GM12865 (cell line): Measurements from ENCODE around the gene TEAD2.

Experiments used
- DNase-seq: peaks from one replicate; pipeline ENCODE4 v3.0.0; 2010; ENCODE audit warnings: low read depth
- H3K4me3 ChIP-seq: 2 replicates; pipeline ENCODE4 v1.5.1; 2011; ENCODE audit warnings: mild to moderate bottlenecking, low read depth, low read length, control low read depth
- CTCF ChIP-seq: IDR thresholded peaks from 2 replicates; pipeline ENCODE4 v1.5.1; 2011; ENCODE audit warnings: low read length, control low read depth, low read depth, inconsistent platforms; ENCODE audit not compliant: insufficient read depth; ENCODE audit errors: missing control alignments

Gene TEAD2

DNA sequence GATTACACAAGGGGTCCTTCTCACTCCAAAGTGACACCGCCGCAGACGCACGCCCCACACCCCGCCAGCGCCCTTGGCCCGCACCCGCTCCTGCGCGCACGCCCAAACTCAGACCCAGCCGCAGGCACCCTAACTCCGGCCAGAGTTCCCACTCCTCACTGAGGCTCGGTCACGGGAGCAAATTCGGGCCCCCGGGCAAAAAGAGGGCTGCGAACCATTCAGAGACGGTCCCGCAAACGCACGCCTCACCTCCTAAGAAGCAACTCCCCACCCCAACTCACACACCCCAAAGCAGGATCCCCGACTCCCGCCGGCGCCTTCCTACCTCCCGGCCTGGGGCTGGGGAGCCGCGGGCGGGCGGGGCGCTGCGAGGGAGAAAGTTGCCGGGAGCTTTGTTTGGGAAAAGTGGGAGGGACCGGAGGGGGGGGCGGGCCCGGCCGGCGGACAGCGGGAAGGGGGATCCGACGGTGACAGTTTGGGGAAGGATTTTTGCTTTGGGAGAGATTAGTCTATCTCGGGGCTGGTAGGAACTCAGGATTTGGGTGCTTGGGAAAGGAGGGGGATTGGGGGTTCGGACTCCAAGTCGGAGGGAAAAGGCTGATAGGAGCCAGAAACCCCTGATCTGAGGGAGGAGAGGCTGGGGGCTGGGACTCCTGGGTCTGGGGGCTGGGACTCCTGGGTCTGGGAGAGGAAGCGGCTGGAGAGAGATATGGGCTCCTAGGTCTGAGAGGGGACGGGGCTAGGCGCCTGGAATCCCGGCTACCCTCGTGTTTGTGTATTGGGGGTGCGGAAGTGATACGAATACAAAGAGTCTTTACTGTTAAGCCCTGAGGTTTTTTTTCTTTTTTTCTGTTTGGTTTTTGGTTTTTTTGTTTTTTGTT lies at the start of gene TEAD2:
TSS of gene TEAD2 (minus strand) at position 369 of the 881 bp plus-strand sequence. CDS start 2,341 bp downstream, outside the sequence.
- H3K4me3 ChIP-seq, result no peak within 1 kb of the TSS
- TF ChIP-seq CTCF, result no peak
- no peak for DNase-seq

DNA sequence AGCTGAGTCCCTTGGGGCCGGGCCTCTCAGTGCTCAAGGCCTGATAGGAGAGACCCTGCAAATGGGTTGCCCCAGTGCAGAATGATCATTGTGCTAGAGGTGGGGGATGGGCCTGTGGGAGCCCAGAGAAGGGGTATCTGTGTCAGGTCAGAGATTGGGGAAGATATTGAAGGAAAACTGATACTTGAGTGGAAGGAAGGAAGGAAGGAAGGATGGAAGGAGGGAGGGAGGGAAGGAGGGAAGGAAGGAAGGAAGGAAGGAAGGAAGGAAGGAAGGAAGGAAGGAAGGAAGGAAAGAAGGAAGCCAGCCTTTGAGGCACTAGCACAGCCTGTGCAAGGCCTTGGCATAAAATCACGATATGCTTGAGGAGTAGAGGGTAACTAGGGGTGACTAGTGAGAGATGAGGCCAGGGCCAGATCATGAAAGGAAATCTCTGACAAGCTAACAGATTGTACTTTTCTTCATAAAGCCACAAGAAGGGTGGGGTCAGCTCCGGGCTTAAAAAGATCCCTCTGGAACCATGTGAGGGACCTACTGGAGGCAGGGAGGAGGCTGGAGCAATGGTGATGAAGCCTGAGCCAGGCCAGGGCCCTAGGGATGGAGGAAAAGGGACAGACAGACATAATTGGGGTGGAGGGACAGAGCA lies 49.6 kb upstream of the TEAD2 start:
- H3K4me3 ChIP-seq, result no peak overlapping the region
- no peak for TF ChIP-seq CTCF
- no peak for DNase-seq

GRCh38 chr19:49409441-49410029 lies 47.3 kb upstream of the TEAD2 start:
- TF ChIP-seq CTCF, result no peak
- DNase-seq, result peak; percentile 68
- H3K4me3 ChIP-seq, result peak overlapping the region; percentile 47

GRCh38 chr19:49408816-49409440 lies 46.7 kb upstream of the TEAD2 start:
- DNase-seq, result no peak

GRCh38 chr19:49407482-49408015 lies 45.3 kb upstream of the TEAD2 start:
- no peak for TF ChIP-seq CTCF
- DNase-seq, result no peak

More at GRCh38 chr19:49408816-49409440, 46.7 kb upstream of the TEAD2 start:
- H3K4me3 ChIP-seq, result peak overlapping the region; percentile 47
- no peak for TF ChIP-seq CTCF

GRCh38 chr19:49407079-49407478 lies 44.9 kb upstream of the TEAD2 start:
- DNase-seq, result no peak
- no peak for TF ChIP-seq CTCF
- H3K4me3 ChIP-seq, result no peak overlapping the region

More at GRCh38 chr19:49407482-49408015, 45.3 kb upstream of the TEAD2 start:
- no peak overlapping the region for H3K4me3 ChIP-seq
